IgD-negative memory B cell (primary cell): Measurements from ENCODE around the gene AQP12B. TPM values are rescaled to one million over a fixed set of nuclear protein-coding genes. Genes with fewer than 3 reads are reported as not detected.

Source experiments
- polyA plus RNA-seq: library from polyadenylated mRNA; unstranded; fragments of 300-500 nt; fragmentation: Illumina TruSeq; gene quantifications from one replicate; pipeline ENCODE4 v1.2.3, GENCODE V29; 2021

The AQP12B gene
- polyA plus RNA-seq, 1 donor from 2014 or later = not detected

Other genes with a start within 250 kb of the AQP12B start
- gene GPC1, start 247.2 kb downstream of the AQP12B start, polyA plus RNA-seq = 0.26 TPM
- 18.4 TPM for gene ANKMY1, start 124.9 kb downstream of the AQP12B start, polyA plus RNA-seq
- gene DUSP28, start 122.5 kb downstream of the AQP12B start, polyA plus RNA-seq = 23.4 TPM
- gene RNPEPL1, start 114.4 kb downstream of the AQP12B start, polyA plus RNA-seq = 22.6 TPM
- gene CAPN10, start 96.2 kb downstream of the AQP12B start, polyA plus RNA-seq = 18.2 TPM
- gene GPR35, start 57.4 kb downstream of the AQP12B start, polyA plus RNA-seq = not detected
- not detected for gene AQP12A, start 9.0 kb upstream of the AQP12B start, polyA plus RNA-seq
- gene KIF1A, start 137.3 kb upstream of the AQP12B start, polyA plus RNA-seq = not detected
- not detected for gene AGXT, start 185.9 kb upstream of the AQP12B start, polyA plus RNA-seq
- gene MAB21L4, start 213.3 kb upstream of the AQP12B start, polyA plus RNA-seq = not detected
- gene CROCC2, start 223.5 kb upstream of the AQP12B start, polyA plus RNA-seq = not detected